Mononuclear cell (primary cell): ENCODE results near the gene IFNA2. TPM values are rescaled to one million over a fixed set of nuclear protein-coding genes. Genes with fewer than 3 reads are reported as not detected.
"Not testable (repeated sequence)": the region's sequence is repeated elsewhere in the genome, so short reads cannot be mapped to it uniquely, and the experiment has no call there.

ENCODE experiments used
- H3K27me3 ChIP-seq: 2 replicates; pipeline ENCODE4 v1.6.0; 2011; ENCODE audit warnings: low read length, control low read depth; ENCODE audit not compliant: insufficient read depth
- H3K4me1 ChIP-seq: 2 replicates; pipeline ENCODE4 v1.5.1; 2011; ENCODE audit warnings: mild to moderate bottlenecking, low read length, control low read depth; ENCODE audit not compliant: insufficient read depth
- H3K4me3 ChIP-seq: 2 replicates; pipeline ENCODE4 v1.5.1; 2011; ENCODE audit warnings: mild to moderate bottlenecking, low read length, moderate library complexity
- H3K9me3 ChIP-seq: 2 replicates; pipeline ENCODE4 v1.5.1; 2011; ENCODE audit warnings: low read depth, mild to moderate bottlenecking, control low read depth, low read length
- total RNA-seq: library from RNA; depleted of rRNA; stranded (reverse); fragments of >200 nt; gene quantifications from one replicate; pipeline ENCODE4 v1.2.3, GENCODE V29; 2012

Gene IFNA2
- total RNA-seq, result 0.21 TPM

- peaks cover 75% of the 10 kb centered on the region for H3K27me3 ChIP-seq
- H3K4me3 ChIP-seq, result no peak within 1 kb of the TSS
- H3K9me3 ChIP-seq, result no peaks in the 10 kb centered on the region
- H3K4me1 ChIP-seq, result peaks cover 20% of the 10 kb centered on the region
Observed at GRCh38 chr9:21385131-21385670, at the start of gene IFNA2. Gene IFNA2, minus strand, starts transcription at chr9:21385398. Its CDS starts 69 bp downstream, at chr9:21385329.

GRCh38 chr9:21435015-21435383 is 49.8 kb upstream of the IFNA2 start:
- H3K27me3 ChIP-seq, result peaks cover 26% of the 10 kb centered on the region
- not testable (repeated sequence) for H3K4me3 ChIP-seq, H3K9me3 ChIP-seq

DNA sequence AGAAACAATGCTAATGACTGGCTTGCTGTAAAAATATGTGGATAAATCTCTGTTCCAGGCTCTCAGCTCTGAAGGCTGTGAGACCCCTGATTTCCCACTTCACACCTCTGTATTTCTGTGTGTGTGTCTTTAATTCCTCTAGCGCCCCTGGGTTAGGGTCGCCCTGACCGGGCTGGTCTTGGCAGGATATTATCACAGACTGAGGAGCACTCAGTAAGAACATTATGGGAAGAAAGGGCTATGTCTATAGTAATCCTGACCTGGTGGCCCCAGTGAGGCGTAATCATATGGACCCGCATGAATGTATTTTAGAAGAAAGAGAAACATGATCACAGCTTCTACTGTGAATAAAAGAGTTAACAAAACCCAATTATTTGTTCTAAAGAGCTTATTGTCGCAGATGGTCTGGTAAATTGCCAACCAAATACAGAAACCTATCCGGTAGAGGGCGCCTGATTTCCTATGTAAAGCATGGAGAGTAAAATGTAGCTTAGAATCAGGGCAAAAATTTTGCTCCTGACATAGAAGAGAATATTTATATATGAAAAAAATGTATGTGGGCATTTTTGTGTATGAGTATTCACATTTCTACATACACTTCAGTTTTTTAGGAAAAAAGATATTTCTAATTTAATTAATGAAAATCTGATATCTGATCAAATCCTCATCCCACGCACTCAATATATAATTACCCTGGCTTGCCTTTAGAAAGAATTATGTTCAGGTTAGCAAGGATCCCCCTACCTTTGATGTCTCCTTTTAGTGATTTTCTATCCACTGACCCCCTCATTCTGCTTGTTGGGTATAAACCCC is 49.2 kb upstream of the IFNA2 start:
- no peak overlapping the region for H3K4me3 ChIP-seq
- peaks cover 28% of the 10 kb centered on the region for H3K27me3 ChIP-seq
- no peaks in the 10 kb centered on the region for H3K9me3 ChIP-seq
- no peaks in the 10 kb centered on the region for H3K4me1 ChIP-seq

More at GRCh38 chr9:21435015-21435383, 49.8 kb upstream of the IFNA2 start:
- not testable (repeated sequence) for H3K4me1 ChIP-seq

GRCh38 chr9:21432672-21433425 is 47.7 kb upstream of the IFNA2 start:
- H3K27me3 ChIP-seq, result peaks cover 28% of the 10 kb centered on the region
- H3K9me3 ChIP-seq, result no peaks in the 10 kb centered on the region
- no peak overlapping the region for H3K4me3 ChIP-seq
- H3K4me1 ChIP-seq, result no peaks in the 10 kb centered on the region

DNA sequence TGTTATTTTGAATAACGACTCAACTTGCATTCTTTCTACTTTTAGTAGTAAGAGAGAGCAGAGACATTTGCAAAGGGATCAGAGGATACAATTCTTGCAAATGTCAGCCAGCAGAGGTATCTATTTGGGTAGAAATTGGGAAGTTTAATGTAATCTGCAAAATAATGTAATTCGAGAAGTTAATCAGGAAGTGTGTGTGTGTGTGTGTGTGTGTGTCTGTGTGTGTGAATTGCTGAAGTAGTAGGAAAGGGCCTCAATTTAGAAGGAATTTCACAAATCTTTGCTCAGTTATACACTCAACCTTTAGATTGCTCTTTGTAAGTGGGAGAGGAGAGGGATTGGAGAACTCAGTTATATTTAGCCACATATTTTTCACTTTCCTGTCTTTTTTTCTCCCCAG is 44.0 kb upstream of the IFNA2 start:
- no peaks in the 10 kb centered on the region for H3K4me1 ChIP-seq
- H3K9me3 ChIP-seq, result no peaks in the 10 kb centered on the region
- H3K4me3 ChIP-seq, result no peak overlapping the region
- H3K27me3 ChIP-seq, result peaks cover 33% of the 10 kb centered on the region

DNA sequence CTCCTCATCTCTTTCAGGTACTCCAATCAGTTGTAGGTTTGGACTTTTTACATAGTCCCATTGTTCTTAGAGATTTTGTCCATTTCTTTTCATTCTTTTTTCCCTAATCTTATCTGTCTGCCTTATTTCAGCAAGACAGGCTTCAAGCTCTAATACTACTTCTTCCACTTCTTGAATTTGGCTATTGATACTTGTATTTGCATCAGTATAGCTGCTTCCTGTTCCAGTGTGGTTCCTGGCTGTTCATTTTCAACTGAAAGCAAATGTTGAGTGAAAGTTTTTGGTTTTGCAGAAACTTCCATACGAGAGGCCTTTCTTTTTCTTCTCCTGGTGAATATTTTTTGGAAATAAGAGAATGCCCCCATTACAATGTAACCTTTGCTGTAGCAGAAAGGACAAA is 43.0 kb upstream of the IFNA2 start:
- Histone ChIP-seq H3K9me3 (no peaks in the 10 kb centered on the region), H3K4me1 (no peaks in the 10 kb centered on the region), H3K4me3 (no peak overlapping the region), H3K27me3 (peaks cover 33% of the 10 kb centered on the region)

- Histone ChIP-seq H3K27me3 (peaks cover 11% of the 10 kb centered on the region), H3K9me3 (no peaks in the 10 kb centered on the region), H3K4me3 (no peak overlapping the region), H3K4me1 (peaks cover 9% of the 10 kb centered on the region)
Observed at GRCh38 chr9:21415493-21416267, 30.5 kb upstream of the IFNA2 start.

- Histone ChIP-seq H3K9me3 (no peaks in the 10 kb centered on the region), H3K27me3 (peaks cover 17% of the 10 kb centered on the region), H3K4me1 (peaks cover 9% of the 10 kb centered on the region), H3K4me3 (no peak overlapping the region)
Observed at GRCh38 chr9:21414220-21414940, 29.2 kb upstream of the IFNA2 start.

- H3K4me1 ChIP-seq, result peaks cover 9% of the 10 kb centered on the region
- H3K9me3 ChIP-seq, result no peaks in the 10 kb centered on the region
- no peak overlapping the region for H3K4me3 ChIP-seq
- peaks cover 19% of the 10 kb centered on the region for H3K27me3 ChIP-seq
Observed at GRCh38 chr9:21413624-21414023, 28.4 kb upstream of the IFNA2 start.

- Histone ChIP-seq H3K4me1 (peaks cover 9% of the 10 kb centered on the region), H3K4me3 (no peak overlapping the region), H3K27me3 (peaks cover 19% of the 10 kb centered on the region), H3K9me3 (no peaks in the 10 kb centered on the region)
Observed at GRCh38 chr9:21413151-21413550, 28.0 kb upstream of the IFNA2 start.

DNA sequence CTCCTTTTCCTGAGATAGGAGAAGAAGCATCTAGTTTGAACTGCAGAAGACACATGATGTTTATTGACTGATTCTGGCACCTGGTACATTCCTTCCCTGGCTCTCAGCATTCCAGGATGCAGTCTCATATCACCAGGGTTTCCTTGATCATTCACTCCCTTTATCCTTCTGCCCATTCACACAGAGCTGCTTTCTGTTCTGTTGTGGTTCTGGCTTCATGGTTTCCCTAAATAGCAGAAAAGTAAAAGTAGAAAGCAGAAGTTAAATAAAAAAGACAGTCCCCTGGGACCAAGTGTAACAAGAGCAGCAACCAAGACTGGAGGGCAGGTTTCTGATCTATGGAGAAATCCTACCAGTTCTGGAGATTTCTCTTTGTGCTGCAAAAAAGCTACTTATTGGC is 26.9 kb upstream of the IFNA2 start:
- no peak overlapping the region for H3K4me3 ChIP-seq
- H3K9me3 ChIP-seq, result no peaks in the 10 kb centered on the region
- H3K4me1 ChIP-seq, result peaks cover 9% of the 10 kb centered on the region
- H3K27me3 ChIP-seq, result peaks cover 21% of the 10 kb centered on the region

GRCh38 chr9:21408817-21409216 is 23.6 kb upstream of the IFNA2 start, which contains the start of gene IFNA8:
Gene IFNA8, plus strand, starts transcription at chr9:21409117. Its CDS starts 60 bp downstream, at chr9:21409177.
- peaks cover 7% of the 10 kb centered on the region for H3K4me1 ChIP-seq

DNA sequence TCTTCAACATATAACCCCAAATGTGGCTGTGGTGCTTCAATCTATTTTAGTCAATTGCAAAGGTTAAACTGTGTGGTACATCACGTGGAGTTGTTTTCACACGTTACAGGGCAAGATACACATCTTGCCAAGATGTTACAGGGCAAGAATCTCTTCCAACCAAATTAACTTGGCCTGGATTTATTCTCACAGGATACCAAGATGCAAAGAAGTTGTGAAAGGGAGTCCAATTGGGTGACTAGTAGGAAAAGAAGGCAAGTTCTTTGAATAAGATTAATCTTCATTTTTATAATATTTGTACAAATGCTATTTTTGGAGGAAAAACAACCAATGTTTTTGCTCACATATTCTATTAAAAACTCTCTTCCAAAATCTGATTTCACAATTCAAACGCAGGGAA is 18.9 kb upstream of the IFNA2 start:
- Histone ChIP-seq H3K9me3 (no peaks in the 10 kb centered on the region), H3K4me3 (no peak overlapping the region), H3K4me1 (peaks cover 12% of the 10 kb centered on the region), H3K27me3 (peaks cover 59% of the 10 kb centered on the region)

More at GRCh38 chr9:21408817-21409216, 23.6 kb upstream of the IFNA2 start, which contains the start of gene IFNA8:
- Histone ChIP-seq H3K4me3 (no peak within 1 kb of the TSS), H3K9me3 (no peaks in the 10 kb centered on the region), H3K27me3 (peaks cover 25% of the 10 kb centered on the region)
